Activated CD8-positive, alpha-beta memory T cell treated with anti-CD3 and anti-CD28 coated beads for 36 hours (primary cell): ENCODE results near the gene ROR1. TPM values are rescaled to one million over a fixed set of nuclear protein-coding genes. Genes with fewer than 3 reads are reported as not detected.

ENCODE experiments used
- CTCF ChIA-PET: fragments of 350-600 bp; sonication (Branson Sonifier 250); formaldehyde crosslinking; loops from one replicate; lab custom pipeline; 2021; ENCODE audit warnings: antibody characterized with exemption; lab: Charles Lee
- POLR2A ChIA-PET: fragments of 350-600 bp; sonication (Branson Sonifier 250); formaldehyde crosslinking; loops from one replicate; lab custom pipeline; 2021; ENCODE audit warnings: antibody characterized with exemption; lab: Charles Lee
- total RNA-seq, 2 experiments: library from RNA; stranded (reverse); gene quantifications; one replicate each; pipeline ENCODE4 v1.2.3, GENCODE V29; 2021

The ROR1 gene
- total RNA-seq, 2 experiments from 2014 or later = not detected

DNA sequence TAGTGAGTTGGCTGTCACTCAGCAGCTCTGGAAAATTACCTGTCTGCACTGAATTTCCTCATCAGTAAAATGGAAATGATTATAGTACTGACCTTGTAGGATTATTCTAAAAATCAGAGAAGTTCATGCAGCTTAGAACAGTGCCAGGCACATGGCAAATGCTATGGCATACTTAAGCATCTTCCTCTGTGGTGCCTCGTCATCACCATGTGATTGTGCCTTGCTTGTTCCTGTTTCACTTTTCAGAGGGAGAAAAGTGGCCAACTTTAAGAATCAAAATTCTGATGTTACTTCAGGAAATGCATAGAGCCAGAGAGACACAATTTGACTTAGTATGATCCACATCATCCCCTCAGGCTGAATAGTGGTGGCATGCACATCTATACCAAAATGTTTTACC lies 203.6 kb downstream of the ROR1 start:
- ChIA-PET CTCF (no interaction called here), POLR2A (no interaction called here)

DNA sequence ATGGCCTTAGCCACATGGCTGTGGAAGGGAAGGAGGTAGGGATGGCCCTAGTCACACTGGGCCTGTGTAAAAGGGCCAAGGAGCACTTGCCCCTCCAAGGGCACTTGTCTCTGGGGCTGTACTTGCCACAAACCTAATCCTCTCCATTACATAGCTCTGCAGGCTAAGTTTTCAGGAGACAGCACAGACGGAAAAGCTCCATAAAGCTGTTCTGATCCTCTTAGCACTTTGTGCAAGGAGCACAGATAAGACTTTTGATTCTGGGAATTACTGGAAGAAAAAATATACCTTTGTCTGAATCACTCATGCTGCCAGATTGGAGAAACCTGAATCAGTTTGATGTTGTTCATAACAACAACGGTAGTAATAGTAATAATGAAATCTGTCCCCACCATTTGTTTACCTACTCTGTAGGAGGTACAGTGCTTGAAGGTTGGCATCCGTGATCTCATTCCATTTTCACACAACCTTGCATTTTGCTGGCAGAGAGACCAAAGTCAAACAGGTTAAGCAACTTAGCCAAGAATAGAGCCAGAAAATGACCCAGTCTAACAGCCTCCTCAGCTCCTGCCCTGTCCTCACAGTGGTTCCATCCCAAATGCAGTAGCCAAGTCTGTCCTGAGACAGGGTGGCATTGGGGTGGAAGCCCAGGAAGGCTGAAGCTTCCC lies 207.1 kb downstream of the ROR1 start:
- ChIA-PET CTCF (interaction anchor here (0.5 to 0.8 kb wide), 2 partner anchors 132 to 817 kb away, joined by 3 read pairs; no protein-coding TSS in a partner anchor), POLR2A (no interaction called here)

DNA sequence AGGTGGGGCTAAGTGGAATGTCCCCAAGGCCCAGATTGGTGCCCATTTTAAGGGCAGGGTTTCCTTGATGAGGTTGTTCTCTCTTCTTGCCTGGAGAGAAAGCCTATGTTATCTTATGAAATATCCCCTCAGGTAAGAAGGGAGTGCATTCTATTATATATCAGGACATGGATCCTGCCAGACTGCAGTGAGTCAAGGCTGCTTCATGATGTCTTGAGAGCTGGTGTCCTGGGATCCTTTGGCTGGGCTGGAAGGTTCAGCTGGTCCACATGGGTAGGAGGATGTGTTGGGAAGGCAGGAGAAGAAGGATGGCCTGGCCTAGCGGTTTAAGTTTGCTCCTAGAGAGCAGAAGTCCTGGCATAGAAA lies 207.6 kb downstream of the ROR1 start:
- POLR2A ChIA-PET = no interaction called here

GRCh38 chr1:63982201-63982600 lies 208.4 kb downstream of the ROR1 start:
- ChIA-PET CTCF (no interaction called here), POLR2A (no interaction called here)

More for the DNA sequence above, 207.6 kb downstream of the ROR1 start:
- CTCF ChIA-PET = interaction anchor here (0.5 to 0.8 kb wide), 2 partner anchors 132 to 818 kb away, joined by 3 read pairs; no protein-coding TSS in a partner anchor

GRCh38 chr1:63983391-63984256 lies 209.8 kb downstream of the ROR1 start:
- CTCF ChIA-PET = no interaction called here
- POLR2A ChIA-PET = no interaction called here

DNA sequence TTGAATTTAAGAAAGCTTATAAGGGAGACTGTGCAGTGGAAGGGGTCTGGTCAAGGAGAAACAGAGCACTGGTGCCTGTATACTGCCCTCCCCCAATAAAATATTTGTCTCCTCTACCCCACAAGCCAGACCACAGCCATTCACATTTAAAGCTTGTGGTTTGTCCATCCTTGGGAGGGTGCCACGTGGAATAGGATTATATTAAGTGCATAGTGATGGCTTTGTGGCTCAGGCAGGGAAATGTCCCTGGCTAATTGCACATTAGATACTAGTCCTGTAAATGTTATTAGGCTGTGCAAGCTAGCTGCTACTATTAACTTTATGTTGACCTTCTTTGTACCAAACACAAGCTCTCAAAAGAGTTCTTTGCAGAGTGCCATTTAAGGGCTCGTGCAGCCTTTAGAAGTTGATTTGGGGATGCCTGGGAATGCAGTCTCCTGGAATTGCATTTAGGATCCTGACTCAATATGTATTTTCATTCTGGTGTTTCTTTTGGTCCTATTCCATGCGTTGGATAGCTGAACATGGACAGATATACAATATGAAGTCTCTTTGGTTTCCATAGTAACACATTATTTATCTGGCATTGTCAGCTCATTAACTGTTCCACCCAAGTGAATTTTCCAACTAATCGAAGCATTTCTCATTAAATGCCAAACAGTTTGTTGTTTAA lies 210.6 kb downstream of the ROR1 start:
- CTCF ChIA-PET = no interaction called here

GRCh38 chr1:63984930-63985290 lies 211.1 kb downstream of the ROR1 start:
- POLR2A ChIA-PET = no interaction called here
- CTCF ChIA-PET = no interaction called here

More for the DNA sequence above, 210.6 kb downstream of the ROR1 start:
- POLR2A ChIA-PET = no interaction called here

- POLR2A ChIA-PET = no interaction called here
Observed at GRCh38 chr1:63987014-63987627, 213.3 kb downstream of the ROR1 start.

DNA sequence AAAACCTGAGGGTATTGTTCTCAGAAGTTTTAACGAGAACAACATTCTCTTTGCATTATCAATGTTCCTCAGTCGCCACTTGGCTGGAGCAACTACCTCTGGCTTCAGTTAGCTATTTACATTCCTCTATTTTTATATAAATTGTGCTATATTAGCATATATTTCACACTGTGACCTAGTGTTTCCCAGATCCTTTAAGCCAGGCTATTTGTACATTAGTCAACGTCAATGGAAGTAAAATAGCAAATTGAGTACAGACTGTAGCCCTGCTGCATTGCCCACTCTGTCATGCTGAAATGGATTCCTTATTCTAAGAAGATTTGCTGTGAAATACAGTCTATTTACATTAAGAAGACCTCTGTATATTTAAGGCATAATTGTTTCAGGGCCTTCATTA lies 213.8 kb downstream of the ROR1 start:
- ChIA-PET POLR2A (no interaction called here), CTCF (no interaction called here)

More at GRCh38 chr1:63987014-63987627, 213.3 kb downstream of the ROR1 start:
- CTCF ChIA-PET = no interaction called here

DNA sequence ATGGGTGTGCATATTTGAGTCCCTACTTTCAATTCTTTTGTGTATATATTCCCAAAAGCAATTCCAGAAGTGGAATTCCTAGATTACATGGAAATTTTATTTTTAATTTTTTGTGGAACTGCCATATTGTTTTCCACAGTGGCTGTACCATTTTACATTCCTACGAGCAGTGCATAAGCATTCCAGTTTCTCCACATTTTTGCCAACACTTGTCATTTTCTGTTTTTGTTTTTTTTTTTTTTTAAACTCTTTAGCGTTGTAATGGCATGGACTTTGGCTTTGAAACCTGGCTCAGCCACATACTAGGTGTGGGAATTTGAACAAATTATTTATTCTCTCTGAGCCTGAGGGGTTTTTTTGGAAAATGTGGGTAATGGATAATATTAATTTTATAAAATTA lies 215.1 kb downstream of the ROR1 start:
- POLR2A ChIA-PET = no interaction called here
- CTCF ChIA-PET = no interaction called here

GRCh38 chr1:63991685-63992084 lies 217.9 kb downstream of the ROR1 start:
- POLR2A ChIA-PET = no interaction called here
- CTCF ChIA-PET = no interaction called here

GRCh38 chr1:64000021-64000420 lies 226.2 kb downstream of the ROR1 start:
- ChIA-PET POLR2A (no interaction called here), CTCF (no interaction called here)

GRCh38 chr1:64001038-64001437 lies 227.2 kb downstream of the ROR1 start:
- CTCF ChIA-PET = no interaction called here
- POLR2A ChIA-PET = no interaction called here

- POLR2A ChIA-PET = no interaction called here
- CTCF ChIA-PET = no interaction called here
Observed at GRCh38 chr1:64004451-64005025, 230.7 kb downstream of the ROR1 start.

DNA sequence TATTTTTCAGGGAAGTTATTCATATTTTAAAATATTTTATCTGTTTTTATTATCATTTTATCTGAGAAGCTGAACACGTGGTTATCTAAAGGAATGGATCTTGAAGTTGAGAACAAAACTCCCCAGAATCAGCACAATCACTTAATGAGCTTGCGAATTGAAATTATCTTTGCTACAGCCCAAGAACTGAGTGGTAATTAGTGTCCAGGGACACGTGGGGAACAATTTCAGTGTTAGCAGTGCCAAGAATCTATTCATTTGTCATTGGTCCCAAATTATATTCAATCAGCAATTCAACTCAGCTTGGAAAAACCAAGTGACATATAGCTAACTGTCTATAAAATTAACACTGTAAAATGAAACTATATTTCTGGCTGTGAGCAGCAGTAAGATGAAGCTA lies 232.0 kb downstream of the ROR1 start:
- POLR2A ChIA-PET = no interaction called here

DNA sequence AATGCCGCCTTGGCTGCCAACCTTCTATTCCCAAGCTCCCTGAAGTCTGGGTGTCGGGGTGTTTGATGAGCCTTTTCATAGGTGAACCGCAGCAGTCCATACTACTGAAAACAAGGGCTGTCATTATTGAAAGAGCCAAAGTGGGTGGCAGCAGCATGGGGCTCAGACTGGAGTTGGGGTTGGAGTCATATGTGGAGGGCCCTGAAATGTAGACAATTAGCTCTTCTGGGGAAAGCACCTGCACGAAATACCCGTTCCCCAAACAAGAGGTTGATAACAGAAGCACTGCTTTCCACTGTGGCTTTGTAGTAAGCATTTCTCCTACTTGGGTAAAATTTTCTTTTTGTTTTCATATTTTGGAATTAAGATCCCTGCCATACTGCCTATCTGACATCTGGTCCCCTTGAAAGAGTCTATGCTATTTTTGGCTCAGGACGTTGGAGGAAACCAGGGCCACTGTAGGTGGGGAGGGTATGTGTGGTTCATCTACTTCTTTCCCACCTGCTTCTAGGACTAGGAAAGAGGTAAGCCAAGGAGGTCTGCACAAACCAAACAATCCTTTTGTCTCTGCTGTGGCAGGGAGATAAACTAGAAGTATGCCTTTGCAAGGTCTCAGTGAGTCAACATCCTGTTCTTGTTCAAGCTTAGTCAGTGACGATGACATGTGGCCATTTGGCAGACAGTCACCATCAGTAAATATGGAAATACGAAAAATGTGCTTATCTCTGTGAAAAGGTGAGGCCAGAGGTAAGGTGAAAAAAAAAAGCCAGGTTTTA lies 232.6 kb downstream of the ROR1 start:
- CTCF ChIA-PET = no interaction called here

More for the DNA sequence above, 232.0 kb downstream of the ROR1 start:
- CTCF ChIA-PET = no interaction called here

GRCh38 chr1:64010316-64010715 lies 236.5 kb downstream of the ROR1 start:
- POLR2A ChIA-PET = no interaction called here
- CTCF ChIA-PET = no interaction called here

More for the DNA sequence above, 232.6 kb downstream of the ROR1 start:
- POLR2A ChIA-PET = no interaction called here

DNA sequence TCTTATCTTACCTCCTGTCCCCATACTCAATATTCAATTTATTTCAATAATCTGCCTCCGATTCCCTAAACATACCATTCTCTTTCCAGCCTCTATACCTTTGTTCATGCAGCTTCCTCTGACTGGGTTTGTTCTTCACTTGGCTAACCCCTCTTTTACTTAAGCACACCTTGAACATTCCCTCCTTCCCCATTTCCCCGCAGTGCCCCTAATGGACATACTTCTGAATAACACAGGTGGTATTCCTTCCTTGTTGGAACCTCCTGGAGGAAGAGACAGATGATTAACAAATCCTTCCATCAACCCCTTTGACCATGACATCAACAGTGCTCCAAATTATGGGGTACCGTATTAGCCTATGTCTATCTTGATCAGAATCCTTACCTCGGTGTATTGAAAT lies 239.6 kb downstream of the ROR1 start:
- ChIA-PET CTCF (no interaction called here), POLR2A (no interaction called here)

DNA sequence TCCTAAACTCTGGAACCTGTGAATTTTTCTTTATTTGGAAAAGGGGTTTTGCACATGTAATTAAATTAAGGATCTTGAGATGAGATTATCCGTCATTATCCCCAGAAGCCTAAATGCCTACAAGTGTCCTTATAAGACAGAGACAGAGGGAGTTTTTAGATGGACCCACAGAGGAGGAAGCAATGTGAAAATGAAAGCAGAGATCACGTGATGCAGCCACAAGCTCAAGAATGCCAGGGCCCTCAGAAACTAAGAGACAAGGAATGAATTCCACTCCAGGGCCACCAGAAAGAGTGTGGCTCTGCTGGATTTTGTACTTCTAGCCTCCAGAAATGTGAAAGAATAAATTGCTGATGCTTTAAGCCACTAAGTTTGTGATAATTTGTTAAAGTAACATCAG lies 246.0 kb downstream of the ROR1 start:
- ChIA-PET POLR2A (no interaction called here), CTCF (no interaction called here)
